Measurements from ENCODE around the gene LGMN. TPM values are rescaled to one million over a fixed set of nuclear protein-coding genes. Genes with fewer than 3 reads are reported as not detected.

LGMN gene
- total and polyA plus RNA-seq, 4 experiments from 2014 or later = 9.6 to 14.0 (median 12.3) TPM

GRCh38 chr14:92655419-92656201 lies 92.8 kb downstream of the LGMN start:
- Histone ChIP-seq H3K4me3 (ENCODE audit: low read length in 2 of 2) (peak overlapping the region; percentile 47 to 54), H3K27me3 (ENCODE audit: insufficient read depth, low read length) (no peaks in the 10 kb centered on the region), H3K4me1 (ENCODE audit: insufficient read depth, low read length) (peaks cover 80% of the 10 kb centered on the region), H3K27ac (ENCODE audit: low read depth, low read length) (peak overlapping the region; percentile 36), H3K36me3 (ENCODE audit: insufficient read depth, low read length) (peaks cover 36% of the 10 kb centered on the region), H3K9me3 (ENCODE audit: control insufficient read depth in 1 of 2, low read length in 2 of 2) (no peaks in the 10 kb centered on the region)
- Mint-ChIP-seq H3K36me3 (peaks cover 53 to 79% of the 10 kb centered on the region in 2 donors), H3K27ac (peak overlapping the region; percentile 90 to 97 (median 92)), H3K27me3 (no peaks in the 10 kb centered on the region), H3K9me3 (no peaks in the 10 kb centered on the region), H3K4me3 (peak overlapping the region; percentile 77 to 99 (median 86)), H3K4me1 (peaks cover 55 to 94% (median 67%) of the 10 kb centered on the region in 4 donors)
- DNase-seq = no peak
- POLR2A ChIA-PET (ENCODE audit: partially characterized antibody) = interaction anchor here (0.9 to 1.3 kb wide), 2 partner anchors 40 to 70 kb away, joined by 3 to 4 read pairs; no protein-coding TSS in a partner anchor
- intact Hi-C loops (cut with micrococcal nuclease) = no loop called here
- CTCF ChIA-PET (ENCODE audit: partially characterized antibody) = interaction anchor here (1.5 to 13.3 kb wide), 2 partner anchors 40 to 42 kb away, joined by 6 to 98 read pairs; no protein-coding TSS in a partner anchor

DNA sequence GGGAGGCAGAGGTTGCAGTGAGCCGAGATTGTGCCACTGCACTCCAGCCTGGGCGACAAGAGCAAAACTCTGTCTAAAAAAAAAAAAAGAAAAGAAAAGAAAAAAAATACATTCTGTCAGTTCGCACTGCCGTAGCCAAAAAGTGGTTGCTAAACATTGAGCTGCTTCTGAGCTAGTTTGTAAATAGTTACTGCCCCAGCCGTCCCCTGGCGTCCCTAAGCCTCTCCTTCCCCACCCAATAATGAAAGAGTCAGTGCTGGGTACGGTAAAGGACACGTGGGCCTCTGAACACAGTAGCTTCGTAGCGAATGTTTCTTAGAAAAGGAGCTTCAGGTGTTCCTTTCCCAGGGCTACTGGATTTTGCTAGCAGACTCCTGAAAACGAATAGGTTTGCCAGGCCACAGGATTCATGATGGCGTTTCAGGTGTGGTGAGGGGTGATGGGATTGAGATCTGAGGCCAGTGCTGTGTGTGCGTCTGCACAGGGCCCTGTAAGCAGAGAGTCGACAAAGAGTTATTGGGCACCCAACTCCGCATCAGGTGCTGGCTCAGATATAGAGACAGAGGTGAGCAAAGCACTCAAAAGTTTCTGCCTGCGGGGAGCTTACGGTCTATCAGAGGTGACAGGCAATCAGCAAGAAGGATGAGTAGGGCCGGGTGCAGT lies 94.1 kb downstream of the LGMN start:
- Mint-ChIP-seq H3K27ac (peak overlapping the region; percentile 84 to 100 (median 96)), H3K4me1 (peaks cover 56 to 94% (median 68%) of the 10 kb centered on the region in 4 donors), H3K27me3 (no peaks in the 10 kb centered on the region), H3K36me3 (peaks cover 41 to 66% of the 10 kb centered on the region in 2 donors), H3K9me3 (no peaks in the 10 kb centered on the region), H3K4me3 (peak overlapping the region; percentile 92 to 99 (median 98))
- DNase-seq = no peak
- Histone ChIP-seq H3K9me3 (ENCODE audit: control insufficient read depth in 1 of 2, low read length in 2 of 2) (no peaks in the 10 kb centered on the region), H3K27ac (ENCODE audit: low read depth, low read length) (peak overlapping the region; percentile 25), H3K36me3 (ENCODE audit: insufficient read depth, low read length) (peaks cover 24% of the 10 kb centered on the region), H3K27me3 (ENCODE audit: insufficient read depth, low read length) (no peaks in the 10 kb centered on the region), H3K4me1 (ENCODE audit: insufficient read depth, low read length) (peaks cover 80% of the 10 kb centered on the region), H3K4me3 (ENCODE audit: low read length in 2 of 2) (peak overlapping the region in 1 of 2 donors; percentile 28)
- intact Hi-C loops (cut with micrococcal nuclease) = no loop called here
- POLR2A ChIA-PET (ENCODE audit: partially characterized antibody) = interaction anchor here (0.6 to 6.2 kb wide), 7 partner anchors 11 to 139 kb away, joined by 3 to 139 read pairs (median 8); partner anchors contain the start of gene GOLGA5
- CTCF ChIA-PET (ENCODE audit: partially characterized antibody) = interaction anchor here (0.8 to 13.3 kb wide), 4 partner anchors 25 to 77 kb away, joined by 3 to 98 read pairs (median 4); no protein-coding TSS in a partner anchor

Other genes with a start within 250 kb of the LGMN start
- gene RIN3, start 234.8 kb downstream of the LGMN start, total RNA-seq = 10 to 100 TPM; 66.9 to 74.9 TPM
- 10 to 100 TPM in 1 of 2 donors, 1 to 10 TPM in 1; 4.0 to 25.0 TPM for gene RIN3, start 234.8 kb downstream of the LGMN start, polyA plus RNA-seq
- gene GOLGA5, start 45.7 kb upstream of the LGMN start, total RNA-seq = 10 to 100 TPM; 27.4 to 29.8 TPM
- 10 to 100 TPM; 18.0 to 26.8 TPM for gene GOLGA5, start 45.7 kb upstream of the LGMN start, polyA plus RNA-seq
- gene CHGA, start 174.5 kb upstream of the LGMN start, total RNA-seq = not detected
- gene CHGA, start 174.5 kb upstream of the LGMN start, polyA plus RNA-seq = not detected

All from CD4-positive, alpha-beta memory T cell (primary cell).